Right kidney (tissue), 1 donor: ENCODE results near the gene CTSS.
A peak's percentile ranks its signal among the peaks of the same experiment; 100 is the strongest.

Experiments
- DNase-seq: peaks from one replicate; pipeline ENCODE4 v3.0.0-alpha.2; 2016

Gene CTSS

GRCh38 chr1:150703427-150703826 lies 62.2 kb downstream of the CTSS start:
- DNase-seq, result no peak

- peak; percentile 71 for DNase-seq
Measured at GRCh38 chr1:150696995-150697927, 68.3 kb downstream of the CTSS start, which contains the start of gene GOLPH3L. TSS of gene GOLPH3L (minus strand) at chr1:150697154. CDS start at chr1:150694838, 2,316 bp downstream.

GRCh38 chr1:150696590-150696989 lies 69.0 kb downstream of the CTSS start:
- DNase-seq, result no peak

- no peak for DNase-seq
Measured at GRCh38 chr1:150696162-150696561, 69.4 kb downstream of the CTSS start.

GRCh38 chr1:150695561-150695960 lies 70.0 kb downstream of the CTSS start:
- DNase-seq, result no peak

GRCh38 chr1:150692720-150693119 lies 72.9 kb downstream of the CTSS start:
- no peak for DNase-seq

DNA sequence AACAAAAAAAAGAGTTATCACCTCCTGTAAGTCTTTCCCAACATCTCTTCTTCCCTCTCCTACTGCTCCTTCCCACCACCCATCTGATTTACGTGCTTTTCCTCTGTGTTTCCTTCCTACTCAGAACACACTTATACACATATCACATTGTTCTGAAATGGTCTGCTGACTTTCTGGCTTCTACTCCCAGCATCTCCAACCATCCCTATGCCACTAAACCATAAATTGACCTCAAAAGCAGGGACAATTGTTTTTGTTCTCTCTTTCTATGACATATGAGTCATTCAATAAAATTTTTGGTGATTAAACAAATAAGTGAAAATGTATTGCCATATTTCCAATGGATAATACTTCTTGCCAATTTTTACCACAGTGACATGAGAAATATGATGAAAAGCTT lies 76.8 kb downstream of the CTSS start:
- no peak for DNase-seq

DNA sequence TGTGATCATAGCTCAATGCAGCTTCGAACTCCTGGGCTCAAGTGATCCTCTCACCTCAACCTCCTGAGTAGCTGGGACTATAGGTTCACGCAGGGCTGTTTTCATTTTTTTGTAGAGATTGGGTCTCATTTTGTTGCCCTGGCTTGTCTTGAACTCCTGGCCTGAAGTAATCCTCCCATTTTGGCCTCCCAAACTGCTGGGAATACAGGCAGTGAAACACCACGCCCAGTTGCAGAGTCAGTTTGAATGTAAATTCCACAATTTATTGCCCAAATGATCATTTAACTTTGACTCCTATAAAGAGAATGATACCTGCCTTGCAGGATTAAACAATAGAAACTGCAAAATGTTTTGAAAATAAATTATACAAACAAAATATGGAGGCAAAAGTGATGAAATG lies 79.3 kb downstream of the CTSS start:
- no peak for DNase-seq

GRCh38 chr1:150683914-150684313 lies 81.7 kb downstream of the CTSS start:
- no peak for DNase-seq
